Heart left ventricle (tissue), 16 donors: ENCODE results near the gene UVRAG. TPM values are rescaled to one million over a fixed set of nuclear protein-coding genes. Genes with fewer than 3 reads are reported as not detected.

Experiments used
- ATAC-seq, 4 donors: fragments of 200-7000 bp; cut with Tn5 transposase; one replicate each; pipeline ENCODE4 v1.9.1; 2020 to 2022; ENCODE audit warnings: moderate library complexity in 4 of 4, mild to moderate bottlenecking in 3 of 4, moderate number of reproducible peaks in 1 of 4
- DNase-seq, 5 donors: peaks; one replicate each; pipeline ENCODE4 v3.0.0-alpha.2; 2020
- H3K27ac ChIP-seq, 12 donors: fragments of 200-600 bp; sonication (generic) in 4 of 12; one replicate each; pipeline versions ENCODE4 v1.5.0 to v1.8.0; 2016 to 2022; ENCODE audit warnings: mild to moderate bottlenecking in 2 of 12
- H3K27me3 ChIP-seq, 9 donors: fragments of 200-600 bp; sonication (generic) in 2 of 9; one replicate each; pipeline versions ENCODE4 v1.5.1 to v1.8.0; 2016 to 2022; ENCODE audit warnings: mild to moderate bottlenecking in 3 of 9
- H3K36me3 ChIP-seq, 9 donors: fragments of 200-600 bp; sonication (generic) in 2 of 9; one replicate each; pipeline versions ENCODE4 v1.5.0 to v1.8.0; 2018 to 2022; ENCODE audit warnings: mild to moderate bottlenecking in 2 of 9
- H3K4me1 ChIP-seq, 12 donors: fragments of 200-600 bp; sonication (generic) in 4 of 12; one replicate each; pipeline versions ENCODE4 v1.5.0 to v1.8.0; 2016 to 2022; ENCODE audit warnings: mild to moderate bottlenecking in 3 of 12
- H3K4me3 ChIP-seq, 12 donors: fragments of 200-600 bp; sonication (generic) in 4 of 12; one replicate each; pipeline versions ENCODE4 v1.5.0 to v1.8.0; 2017 to 2022; ENCODE audit warnings: mild to moderate bottlenecking in 9 of 12, moderate library complexity in 4 of 12
- H3K9me3 ChIP-seq, 12 donors: fragments of 200-600 bp; sonication (generic) in 4 of 12; one replicate each; pipeline versions ENCODE4 v1.5.0 to v1.8.0; 2016 to 2022; ENCODE audit warnings: mild to moderate bottlenecking in 1 of 12
- CTCF ChIP-seq, 12 donors: fragments of 200-600 bp; sonication (generic) in 4 of 12; IDR thresholded peaks; one replicate each; pipeline versions ENCODE4 v1.5.0 to v1.8.0; 2018 to 2022; ENCODE audit warnings: antibody characterized with exemption in 12 of 12, mild to moderate bottlenecking in 5 of 12
- POLR2A ChIP-seq, 2 donors: fragments of 450-650 bp; IDR thresholded peaks; one replicate each; pipeline ENCODE4 v1.6.1; 2017; ENCODE audit warnings: antibody characterized with exemption in 2 of 2, mild to moderate bottlenecking in 2 of 2, moderate library complexity in 2 of 2
- WGBS, 4 donors: extraction: QIAGEN DNeasy Blood & Tissue Kit in 2 of 4; methylation state at CpG; one replicate each; pipeline versions ENCODE4 v1.1.5 to v1.1.7; 2013 to 2018; 5-methylcytosine and 5-hydroxymethylcytosine counted together
- intact Hi-C, 10 donors: fragments of 100-400 bp; cut with DNase I; formaldehyde crosslinking; loops; one replicate each; pipeline versions ENCODE4 v1.11.1 to v1.14.2; 2022
- polyA plus RNA-seq, 2 donors: library from polyadenylated mRNA; stranded (reverse); fragments of 200-250 nt; gene quantifications; one replicate each; pipeline ENCODE4 v1.2.3, GENCODE V29; 2013
- total RNA-seq, 9 donors: library from RNA; depleted of rRNA in 2 of 9; stranded (reverse); fragments of >200 nt in 2 of 9; fragmentation: NEBNext Ultra II Directional in 3 of 9; extraction: Animal tissue kit (Norgen Biotek cat#: 25700) in 3 of 9; gene quantifications; one replicate each; pipeline versions ENCODE4 v1.1.0 to v1.2.4, GENCODE V29; 2016 to 2023
- donor health status: ischemic (EF 13 %, LVEDD 7.1; RV severe dilation, severe dysfunction).
- donor health status: healthy with polysubstance abuse.
- donor health status: DM: no; HTN: yes; CAD: no.
- donor health status: DM: no; HTN: no; CAD: no.
- donor health status: ischemic (EF 25% LVEDD 6.9; RV normal size, moderate dysfunction).
- donor health status: ischemic (EF 25% LVEDD 5.7; RV mildly dilated, moderate dysfunction).
- donor health status: healthy.
- donor health status: DM: yes; HTN: yes; CAD: no.
- donor health status: ischemic (EF 35%, LVEDD 5.7; RV mildly dilated, moderate dysfunction).
- donor health status: nonischemic (EF 11% LVEDD 7.7; RV severe dilation, severe dysfunction).
- donor health status: DM: yes; HTN: yes; CAD: no.
- donor health status: PGD.
- donor health status: ischemic (EF 29% LVEDD 5.4; RV normal size, mild dysfunction).
- donor health status: nonischemic (EF 23%, LVEDD 6.1; RV moderate dilation, normal function).

Gene UVRAG
- total and polyA plus RNA-seq, 11 donors = 4.5 to 22.6 (median 15.0) TPM

- DNase-seq (no peak), ATAC-seq (peak in 1 of 4 donors; percentile 26)
- Histone ChIP-seq H3K4me3 (no peak overlapping the region), H3K27me3 (no peaks in the 10 kb centered on the region), H3K4me1 (peaks cover 0 to 15% (median 9%) of the 10 kb centered on the region in 12 donors), H3K9me3 (peaks cover 0 to 3% (median 0%) of the 10 kb centered on the region in 12 donors), H3K36me3 (no peaks in the 10 kb centered on the region), H3K27ac (no peak overlapping the region)
- intact Hi-C loops = no loop called here
- TF ChIP-seq CTCF (IDR thresholded peaks at IDR 0.05) (no peak), POLR2A (IDR thresholded peaks at IDR 0.05) (no peak)
- WGBS, 4 donors = 89 to 93% (median 91%) methylated on average over 6 of the region's 6 CpGs
These were observed 281.5 kb downstream of the UVRAG start for GRCh38 chr11:76096552-76096951.

GRCh38 chr11:76102802-76103201, 287.8 kb downstream of the UVRAG start:
- Histone ChIP-seq H3K27ac (no peak overlapping the region), H3K4me3 (no peak overlapping the region), H3K4me1 (peaks cover 0 to 15% (median 12%) of the 10 kb centered on the region in 12 donors), H3K36me3 (no peaks in the 10 kb centered on the region), H3K9me3 (no peaks in the 10 kb centered on the region), H3K27me3 (no peaks in the 10 kb centered on the region)
- ATAC-seq = peak in 3 of 4 donors; percentile 37 to 55 (median 46)
- intact Hi-C loops = no loop called here
- TF ChIP-seq CTCF (IDR thresholded peaks at IDR 0.05) (no peak), POLR2A (IDR thresholded peaks at IDR 0.05) (no peak)
- DNase-seq = peak in 4 of 5 donors; percentile 25 to 80 (median 40)
- 0 to 9% (median 3%) methylated on average over 1 of the region's 1 CpG for WGBS, 4 donors

- Histone ChIP-seq H3K9me3 (no peaks in the 10 kb centered on the region), H3K4me1 (peaks cover 0 to 20% (median 12%) of the 10 kb centered on the region in 12 donors), H3K27ac (no peak overlapping the region), H3K27me3 (no peaks in the 10 kb centered on the region), H3K4me3 (no peak overlapping the region), H3K36me3 (no peaks in the 10 kb centered on the region)
- ATAC-seq (no peak), DNase-seq (no peak)
- TF ChIP-seq POLR2A (IDR thresholded peaks at IDR 0.05) (no peak), CTCF (IDR thresholded peaks at IDR 0.05) (no peak)
- WGBS, 4 donors = 75 to 80% (median 79%) methylated on average over 1 of the region's 1 CpG
- intact Hi-C loops = no loop called here
These were observed 288.4 kb downstream of the UVRAG start for GRCh38 chr11:76103460-76103859.

GRCh38 chr11:76104285-76104684, 289.3 kb downstream of the UVRAG start:
- DNase-seq = no peak
- Histone ChIP-seq H3K36me3 (no peaks in the 10 kb centered on the region), H3K27me3 (no peaks in the 10 kb centered on the region), H3K4me1 (peaks cover 0 to 21% (median 13%) of the 10 kb centered on the region in 12 donors), H3K9me3 (no peaks in the 10 kb centered on the region), H3K27ac (no peak overlapping the region), H3K4me3 (no peak overlapping the region)
- WGBS, 4 donors = 95 to 97% (median 96%) methylated on average over 7 of the region's 7 CpGs
- no peak for TF ChIP-seq CTCF (IDR thresholded peaks at IDR 0.05)
- TF ChIP-seq POLR2A (IDR thresholded peaks at IDR 0.05) = no peak
- ATAC-seq = no peak
- intact Hi-C loops = no loop called here
